DMS 273 (cell line): ENCODE results near the gene PNP.

Experiments used
- DNase-seq: peaks from one replicate; lab custom pipeline; 2025; ENCODE audit not compliant: unreplicated experiment; lab: John Stamatoyannopoulos, UW

The PNP gene

GRCh38 chr14:20454516-20455354 lies 14.5 kb upstream of the PNP start, which contains the start of the genes APEX1 and OSGEP:
Gene APEX1, plus strand, starts transcription at chr14:20455226. Its CDS starts 420 bp downstream, at chr14:20455646.
Gene OSGEP, minus strand, starts transcription at chr14:20454812. Its CDS starts 129 bp downstream, at chr14:20454683.
- DNase-seq, result peak; percentile 100

DNA sequence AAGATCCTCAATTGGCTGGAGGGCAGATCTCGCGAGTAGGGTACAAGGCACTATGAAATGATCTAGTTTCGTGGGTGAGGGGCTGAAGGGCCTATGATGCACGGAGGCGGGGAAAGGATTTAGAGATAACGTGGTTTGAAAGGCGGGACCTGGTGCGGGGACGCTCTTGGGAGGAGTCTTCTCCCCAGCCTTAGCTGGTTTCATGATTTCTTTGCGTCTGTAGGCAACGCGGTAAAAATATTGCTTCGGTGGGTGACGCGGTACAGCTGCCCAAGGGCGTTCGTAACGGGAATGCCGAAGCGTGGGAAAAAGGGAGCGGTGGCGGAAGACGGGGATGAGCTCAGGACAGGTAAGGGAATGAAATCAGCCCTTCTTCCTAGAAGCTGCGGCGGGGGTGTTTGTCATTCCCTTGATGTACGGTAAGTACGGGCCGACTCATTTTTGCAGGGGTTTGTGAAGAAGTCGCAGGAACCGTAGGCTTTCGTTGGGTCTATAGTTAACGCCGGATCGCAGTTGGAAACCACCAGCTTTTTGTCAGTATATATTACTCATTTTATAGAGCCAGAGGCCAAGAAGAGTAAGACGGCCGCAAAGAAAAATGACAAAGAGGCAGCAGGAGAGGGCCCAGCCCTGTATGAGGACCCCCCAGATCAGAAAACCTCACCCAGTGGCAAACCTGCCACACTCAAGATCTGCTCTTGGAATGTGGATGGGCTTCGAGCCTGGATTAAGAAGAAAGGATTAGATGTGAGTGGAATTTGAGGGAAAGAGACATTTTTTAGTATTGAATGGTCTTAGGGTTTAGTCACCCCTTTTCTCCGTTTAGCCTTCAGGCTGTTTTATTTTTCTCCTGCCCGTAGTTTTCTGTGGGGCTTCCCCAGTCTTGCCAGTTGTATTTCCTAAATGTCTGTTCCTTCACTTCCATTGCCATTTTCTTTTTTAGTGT lies 13.6 kb upstream of the PNP start:
- DNase-seq, result peak; percentile 96

GRCh38 chr14:20456971-20457370 lies 12.2 kb upstream of the PNP start:
- peak; percentile 17 for DNase-seq

DNA sequence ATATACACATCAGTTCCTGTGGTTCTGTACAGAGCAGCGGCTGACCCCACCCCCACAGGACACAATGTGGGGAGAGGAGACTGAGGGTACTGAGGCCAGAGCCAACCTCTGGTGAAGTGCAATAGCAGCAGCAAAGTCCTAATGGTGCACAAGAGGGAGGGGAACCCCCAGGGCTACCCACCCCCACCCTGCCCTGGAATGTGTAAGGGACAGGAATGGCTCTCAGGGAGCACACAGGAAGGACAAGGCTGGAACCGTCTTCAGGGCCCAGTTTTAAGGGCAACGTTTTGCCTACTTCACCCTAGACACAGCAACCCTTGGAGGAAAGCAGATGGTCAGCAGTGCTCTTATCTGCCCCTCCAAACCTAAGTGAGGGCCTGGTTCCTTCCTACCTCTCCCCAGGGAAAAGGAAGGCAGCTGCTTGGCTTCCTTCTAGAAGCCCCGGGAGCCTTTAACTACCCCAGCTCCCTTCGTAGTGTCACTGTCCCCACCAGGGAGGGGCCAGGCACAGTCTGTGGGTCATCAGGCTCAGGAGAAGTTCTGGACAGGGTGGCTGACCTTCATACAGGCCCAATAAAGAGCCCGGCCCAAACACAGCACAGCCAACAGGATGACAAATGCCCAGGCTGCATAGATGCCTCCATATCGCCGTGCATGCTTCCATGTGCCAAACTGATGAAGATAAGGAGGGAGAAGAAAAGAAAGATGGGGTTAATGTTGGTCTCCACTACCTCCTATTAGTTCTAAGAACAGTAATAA lies 11.0 kb upstream of the PNP start:
- DNase-seq, result peak; percentile 58

DNA sequence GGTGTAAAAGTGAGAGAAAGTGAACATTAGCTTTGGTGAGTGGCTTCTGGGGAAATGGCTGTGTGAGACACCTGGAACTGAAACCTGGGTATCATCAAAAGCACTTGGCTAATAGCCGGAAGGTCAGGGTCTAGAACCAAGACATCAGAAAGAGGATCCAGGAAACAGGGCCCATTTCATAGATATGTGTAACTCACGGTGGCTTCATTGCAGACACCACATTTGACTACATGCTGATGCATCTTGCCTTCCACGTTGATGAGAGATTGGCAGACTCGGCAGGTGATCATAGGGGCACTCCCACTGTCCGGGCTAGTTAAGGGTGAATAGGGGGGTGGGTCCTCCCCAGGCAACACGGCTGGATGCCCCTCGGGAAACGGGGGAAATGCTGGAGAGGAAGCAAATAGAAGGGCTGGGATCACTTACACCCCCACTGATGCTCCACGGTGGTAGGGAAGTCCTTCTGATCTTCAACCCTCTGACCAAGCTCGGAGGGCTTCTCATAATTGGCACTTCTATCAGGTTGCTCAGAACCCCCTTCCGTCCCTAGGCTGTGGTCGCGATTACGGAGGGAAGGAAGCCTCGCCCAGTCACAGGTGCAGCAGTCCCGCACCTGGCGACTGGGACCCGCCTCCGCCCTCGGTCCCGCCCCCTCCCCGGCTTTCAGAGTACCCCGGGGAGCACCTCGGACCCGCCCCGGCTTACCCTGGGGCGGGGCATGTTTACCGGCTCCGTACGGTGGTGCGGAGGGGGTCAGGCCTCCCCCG lies 8.6 kb upstream of the PNP start:
- peak; percentile 59 for DNase-seq

DNA sequence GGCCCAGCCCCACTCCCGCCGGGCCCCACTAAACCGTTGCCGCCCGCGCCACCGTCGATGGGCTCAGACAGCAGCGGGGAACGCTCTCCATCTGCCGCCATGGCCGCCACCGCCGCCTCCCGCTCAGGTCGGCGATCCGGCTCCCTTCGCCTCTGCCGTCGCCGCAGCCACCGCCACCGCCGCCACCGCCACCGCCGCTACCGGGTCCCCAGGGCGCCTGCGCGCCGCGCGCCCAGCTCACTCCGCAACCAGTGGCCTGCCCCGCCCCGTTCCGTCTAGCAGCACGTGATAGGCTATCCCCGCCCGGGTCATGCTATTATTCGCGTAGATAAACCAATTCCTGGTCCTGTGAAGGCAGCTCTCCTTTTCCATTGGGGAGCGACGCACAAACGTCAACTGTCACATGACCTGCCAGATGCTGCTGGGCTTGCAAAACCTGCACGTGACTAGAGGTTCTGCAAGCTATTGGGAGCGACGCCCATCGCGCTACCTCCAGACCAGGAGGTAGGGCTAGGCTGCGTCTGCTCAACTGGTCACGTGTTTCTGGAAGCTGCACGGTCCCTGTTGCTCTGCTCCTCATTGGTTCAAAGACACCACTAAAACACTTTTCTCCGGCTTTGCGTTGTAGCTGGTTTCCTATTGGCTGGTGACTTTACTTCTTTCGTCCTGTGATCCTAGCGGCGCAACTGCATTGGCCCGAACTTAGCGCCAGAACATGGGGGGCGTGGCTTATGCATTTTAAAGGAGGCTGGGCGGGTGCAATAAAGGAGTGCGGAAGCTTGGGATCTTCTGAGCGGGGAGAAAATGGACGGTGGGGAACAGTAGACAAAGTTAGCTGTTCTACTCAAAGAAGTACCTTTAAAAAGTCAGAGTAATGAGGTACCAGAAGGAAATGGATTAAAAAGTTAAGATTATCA lies 7.7 kb upstream of the PNP start, which contains the start of gene PIP4P1:
Gene PIP4P1 (minus strand): TSS at position 210 of the 917 bp plus-strand sequence. CDS start 109 bp downstream, at position 101.
- DNase-seq, result peak; percentile 100

- peak; percentile 79 for DNase-seq
Measured at GRCh38 chr14:20468764-20469241, 403 bp upstream of the PNP start.

- DNase-seq, result peak; percentile 71
Measured at GRCh38 chr14:20469890-20470602, 840 bp downstream of the PNP start.

DNA sequence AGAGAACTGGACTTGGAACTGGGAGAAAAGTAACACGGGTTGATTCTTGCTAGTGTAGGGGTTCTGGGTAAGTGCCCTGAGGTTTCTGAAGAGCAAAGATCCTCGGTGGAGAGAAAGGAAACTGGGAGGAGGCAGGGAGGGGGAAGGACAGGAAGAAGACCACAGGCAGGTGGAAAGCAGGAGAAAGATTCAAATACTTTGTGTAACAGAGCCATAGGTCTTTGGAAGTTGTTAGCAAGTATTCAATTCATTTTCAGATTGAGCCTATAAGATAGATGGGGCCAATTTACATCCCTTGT lies 1.3 kb downstream of the PNP start:
- DNase-seq, result no peak

- no peak for DNase-seq
Measured at GRCh38 chr14:20472536-20473169, 3.4 kb downstream of the PNP start.

- no peak for DNase-seq
Measured at GRCh38 chr14:20476776-20477175, 7.6 kb downstream of the PNP start.

DNA sequence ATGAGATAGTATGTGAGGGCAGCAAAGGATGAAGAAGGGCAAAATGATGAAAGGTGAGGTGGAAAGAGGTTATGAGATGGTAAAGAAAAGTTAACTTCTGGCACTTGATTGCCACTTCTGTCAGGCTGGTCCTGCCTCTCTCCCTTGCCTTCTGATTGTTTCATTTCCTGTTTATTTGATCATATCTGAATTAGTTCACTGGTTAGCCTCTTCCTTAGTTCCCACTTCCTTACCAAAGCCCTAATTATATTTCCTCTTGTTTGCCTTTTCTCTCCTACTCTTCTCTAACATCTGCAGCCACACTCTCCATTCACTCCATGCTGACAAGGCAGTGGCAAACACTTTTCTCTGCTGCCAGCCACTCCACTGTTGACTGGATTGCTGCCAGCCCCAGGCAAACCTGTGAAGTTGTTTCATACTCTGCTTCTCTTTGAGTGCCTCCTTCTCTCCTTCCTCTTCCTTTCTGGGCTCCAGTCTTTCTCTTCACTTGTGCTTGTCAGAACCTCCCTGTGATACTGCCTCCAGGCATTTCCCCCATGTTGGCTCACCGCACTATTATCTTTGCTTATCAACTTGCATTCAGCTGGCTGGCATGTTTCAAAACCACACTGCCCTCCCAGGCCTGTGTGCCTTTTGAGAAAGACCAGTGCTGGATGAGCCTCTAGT lies 8.1 kb downstream of the PNP start:
- DNase-seq, result no peak

DNA sequence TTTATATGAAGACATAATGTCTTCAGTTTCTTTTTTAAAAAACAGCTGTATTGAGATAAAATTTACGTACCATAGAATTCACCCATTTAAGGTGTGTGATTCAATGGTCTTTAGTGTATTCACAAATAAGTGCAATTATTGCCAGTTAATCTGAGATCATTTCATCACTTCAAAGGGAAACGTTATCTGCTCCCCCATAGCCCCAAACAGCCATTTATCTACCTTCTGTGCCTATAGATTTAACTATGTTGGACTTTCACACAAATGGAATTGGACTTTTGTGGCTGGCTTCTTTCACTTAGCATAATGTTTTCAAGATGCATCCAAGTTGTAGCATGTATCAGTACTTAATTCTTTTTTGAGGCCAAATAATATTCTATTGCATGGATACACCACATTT lies 9.7 kb downstream of the PNP start:
- DNase-seq, result no peak

DNA sequence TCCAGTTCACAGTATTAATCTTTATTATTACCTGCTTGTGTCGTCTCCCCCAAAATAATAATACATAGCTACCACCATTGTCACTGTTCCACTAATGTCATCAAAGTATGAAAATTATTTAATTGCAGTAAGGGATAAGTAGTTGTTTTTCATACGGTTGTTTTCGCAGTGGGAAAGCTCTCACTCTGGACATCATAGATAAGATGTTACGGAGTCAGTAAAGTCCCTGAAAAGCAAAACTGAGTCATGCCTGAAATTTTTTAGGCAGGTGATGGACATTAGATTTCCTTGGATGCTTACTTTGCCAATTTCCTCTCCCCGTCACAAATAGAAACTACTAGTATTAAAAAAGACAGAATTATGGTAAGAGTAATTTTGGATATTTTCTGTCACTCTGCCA lies 13.2 kb downstream of the PNP start:
- DNase-seq, result no peak

DNA sequence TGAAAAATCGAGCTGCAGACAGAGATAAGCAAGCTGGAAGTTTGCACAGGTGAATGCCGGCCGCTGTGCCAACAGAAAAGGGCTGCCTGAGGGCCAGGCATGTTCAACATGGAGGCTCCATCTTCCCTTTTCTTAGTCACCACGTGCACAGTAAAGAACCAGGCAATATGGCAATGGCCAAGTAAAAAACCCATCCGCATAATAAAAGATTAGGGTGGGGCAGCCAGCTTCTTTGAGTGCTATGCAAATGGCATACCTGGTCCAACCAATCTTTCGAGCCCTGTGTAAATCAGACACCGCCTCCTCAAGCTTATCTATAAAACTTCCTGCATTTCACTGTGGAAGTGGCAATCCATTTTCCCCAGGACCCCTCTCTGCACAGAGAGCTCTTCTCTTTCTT lies 16.7 kb downstream of the PNP start:
- DNase-seq, result no peak

DNA sequence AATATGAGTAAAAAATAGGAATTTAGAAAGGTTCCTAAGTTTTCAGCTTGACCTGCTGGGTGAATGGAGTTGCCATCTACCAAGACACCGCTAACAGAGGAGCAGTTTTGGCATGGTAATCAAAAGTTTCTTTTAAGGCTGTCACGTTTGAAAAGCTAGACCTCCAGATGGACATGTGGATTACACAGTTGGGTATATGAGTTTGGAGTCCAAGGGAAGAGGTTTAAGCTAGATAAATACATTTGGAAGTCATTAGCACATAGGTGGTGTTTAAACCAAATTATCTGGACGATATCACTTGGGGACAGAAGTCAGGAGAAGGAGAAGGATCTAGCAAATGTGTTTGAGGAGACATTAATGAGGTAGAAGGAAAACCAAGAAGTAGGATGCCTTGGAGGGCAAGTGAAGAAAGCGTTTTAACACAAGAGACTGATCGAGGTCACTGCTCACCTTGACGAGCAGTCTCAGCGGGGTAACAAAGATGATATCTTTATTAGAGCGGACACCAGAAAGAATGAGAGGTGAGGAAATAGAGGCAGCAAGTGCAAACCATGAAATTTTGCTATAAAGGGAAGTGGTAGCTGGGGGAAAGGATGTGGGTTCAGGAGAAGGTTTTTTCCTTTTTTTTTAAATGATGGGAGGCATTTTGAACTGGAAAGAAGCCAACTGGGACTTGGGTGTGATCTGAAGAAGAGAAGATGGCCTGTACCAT lies 17.6 kb downstream of the PNP start:
- DNase-seq, result no peak

DNA sequence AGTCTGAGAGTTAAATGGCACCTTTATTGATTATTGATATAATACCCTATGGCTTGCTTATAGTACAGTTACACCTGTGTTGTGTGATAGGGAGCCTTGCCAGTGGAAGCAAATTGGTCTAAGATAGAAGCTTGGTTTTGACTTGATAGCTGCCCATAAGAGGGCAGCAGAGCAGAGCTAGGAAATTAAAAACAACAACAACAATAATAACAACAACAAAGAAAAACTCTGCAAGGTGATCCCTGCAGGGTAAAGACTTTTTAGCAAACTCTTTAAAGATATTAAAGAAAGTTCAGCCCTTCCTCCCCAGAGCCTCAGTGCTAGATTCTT lies 18.2 kb downstream of the PNP start:
- DNase-seq, result no peak
